Measurements from ENCODE around the gene CAMK2G.

The CAMK2G gene

DNA sequence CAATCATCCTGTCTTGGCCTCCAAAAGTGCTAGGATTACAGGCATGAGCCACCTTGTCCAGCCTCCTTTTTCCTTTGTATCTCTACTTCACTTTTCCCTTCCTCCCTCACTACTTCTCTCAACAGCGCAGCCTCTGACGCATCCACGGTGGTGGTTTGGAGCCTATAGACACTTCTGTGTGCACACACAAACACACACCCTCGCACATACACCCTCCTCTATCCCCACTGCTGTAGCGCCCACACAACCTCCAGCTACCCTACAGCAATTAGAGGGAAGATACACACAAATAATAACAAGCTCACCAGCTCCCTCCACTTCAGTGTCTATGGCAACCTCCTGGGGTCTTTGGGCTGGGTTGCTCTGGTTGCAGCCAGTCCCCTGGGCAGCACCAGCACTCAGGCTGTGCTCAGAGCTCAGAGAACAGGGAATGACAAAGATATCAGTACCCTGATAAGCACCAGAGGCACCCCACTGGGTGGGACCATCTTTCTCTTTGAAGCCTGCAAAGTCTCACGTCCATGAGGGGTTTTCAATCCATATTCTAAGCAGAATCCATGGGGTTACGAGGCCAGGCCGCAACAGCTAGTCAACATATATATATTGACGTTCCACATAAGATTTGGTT, 3.3 kb upstream of the CAMK2G start:
- no peak for TF ChIP-seq CTCF (IDR thresholded peaks at IDR 0.05; ENCODE audit: insufficient read depth, missing control alignments)
- DNase-seq (ENCODE audit: insufficient read length, low spot score), result no peak
- FAIRE-seq, result no peak

DNA sequence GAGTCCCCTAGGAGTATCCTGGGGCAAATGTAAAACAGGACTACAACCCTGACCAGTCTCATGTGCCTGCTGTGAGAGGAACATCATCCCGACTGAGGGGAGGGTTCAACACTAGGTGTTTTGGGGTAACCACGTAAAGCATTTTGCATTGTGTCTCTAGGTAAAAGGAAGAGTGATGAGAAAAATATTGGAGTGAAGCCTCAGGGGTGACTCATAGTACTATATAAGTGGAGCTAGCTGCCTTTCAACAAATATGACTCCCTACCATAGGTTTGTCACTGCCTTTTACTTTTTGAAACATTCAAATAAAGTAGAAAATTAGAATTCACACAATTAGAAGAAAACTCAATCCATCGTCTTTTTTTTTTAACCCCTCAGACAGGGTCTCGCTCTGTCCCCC, 2.6 kb upstream of the CAMK2G start:
- no peak for TF ChIP-seq CTCF (IDR thresholded peaks at IDR 0.05; ENCODE audit: insufficient read depth, missing control alignments)
- FAIRE-seq (no peak), DNase-seq (ENCODE audit: insufficient read length, low spot score) (no peak)

DNA sequence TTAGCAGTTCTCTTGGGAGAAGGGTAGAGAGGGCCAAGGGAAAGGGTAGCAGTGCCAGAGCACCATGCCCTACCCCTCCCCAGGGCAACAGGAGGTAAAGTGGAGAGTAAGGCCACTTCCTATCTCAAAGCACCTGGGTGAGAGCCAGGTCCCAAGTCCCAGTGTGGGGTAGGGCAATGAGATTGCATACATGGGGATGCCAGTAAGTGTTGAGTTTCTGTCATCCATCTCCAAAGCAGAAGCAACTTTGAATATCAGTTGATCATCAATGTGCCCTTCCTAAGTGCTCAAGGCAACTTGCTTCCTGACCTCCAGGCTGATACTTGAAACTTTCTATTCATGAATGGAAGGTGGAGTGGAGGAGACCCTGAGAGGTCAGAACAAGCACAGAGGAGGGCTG, 2.2 kb upstream of the CAMK2G start:
- DNase-seq (ENCODE audit: insufficient read length, low spot score) (no peak), FAIRE-seq (no peak)
- TF ChIP-seq CTCF (IDR thresholded peaks at IDR 0.05; ENCODE audit: insufficient read depth, missing control alignments), result no peak

GRCh38 chr10:73876157-73876556, 1.8 kb upstream of the CAMK2G start:
- FAIRE-seq (no peak), DNase-seq (ENCODE audit: insufficient read length, low spot score) (no peak)
- no peak for TF ChIP-seq CTCF (IDR thresholded peaks at IDR 0.05; ENCODE audit: insufficient read depth, missing control alignments)

GRCh38 chr10:73875139-73875475, 752 bp upstream of the CAMK2G start:
- DNase-seq (ENCODE audit: insufficient read length, low spot score) (no peak), FAIRE-seq (no peak)
- TF ChIP-seq CTCF (IDR thresholded peaks at IDR 0.05; ENCODE audit: insufficient read depth, missing control alignments), result no peak

GRCh38 chr10:73873838-73874215, 528 bp downstream of the CAMK2G start:
- FAIRE-seq, result no peak
- no peak for DNase-seq (ENCODE audit: insufficient read length, low spot score)
- no peak for TF ChIP-seq CTCF (IDR thresholded peaks at IDR 0.05; ENCODE audit: insufficient read depth, missing control alignments)

DNA sequence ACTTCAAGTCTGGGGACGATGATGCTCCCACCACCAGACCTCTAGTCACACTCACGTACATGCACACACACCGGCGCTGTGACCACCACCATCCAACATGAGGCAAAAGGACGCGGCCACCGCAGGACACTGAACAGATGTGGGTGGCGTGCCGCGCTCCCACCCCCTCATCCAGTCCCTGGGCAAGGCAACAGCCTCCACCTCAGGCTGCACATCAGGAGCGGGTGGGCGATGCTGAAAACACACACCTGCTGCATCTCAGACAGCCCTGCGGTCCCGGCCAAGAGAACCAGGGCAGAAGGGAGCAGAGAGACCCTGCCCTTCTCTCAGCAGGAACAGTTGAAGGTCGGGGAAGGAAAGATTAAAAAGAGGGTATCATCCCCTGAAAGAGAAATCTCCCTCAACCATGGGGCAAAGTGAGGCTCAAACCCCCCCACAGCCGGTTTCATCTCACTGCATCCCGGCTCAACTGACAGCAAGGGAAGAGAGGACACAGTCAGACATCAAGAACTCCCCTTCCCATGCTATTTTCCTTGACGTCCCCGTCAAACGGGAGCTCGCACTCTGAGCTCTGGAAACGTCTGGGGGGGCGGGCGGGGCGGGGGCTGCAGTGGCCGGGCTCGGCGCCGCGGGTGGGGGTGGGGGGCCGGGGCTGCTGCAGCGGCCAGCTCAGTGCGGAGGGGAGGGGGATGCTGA, 1.1 kb downstream of the CAMK2G start:
- DNase-seq (ENCODE audit: insufficient read length, low spot score) (no peak), FAIRE-seq (no peak)
- no peak for TF ChIP-seq CTCF (IDR thresholded peaks at IDR 0.05; ENCODE audit: insufficient read depth, missing control alignments)
